ENCODE measurements around the gene EPM2AIP1.

DNA sequence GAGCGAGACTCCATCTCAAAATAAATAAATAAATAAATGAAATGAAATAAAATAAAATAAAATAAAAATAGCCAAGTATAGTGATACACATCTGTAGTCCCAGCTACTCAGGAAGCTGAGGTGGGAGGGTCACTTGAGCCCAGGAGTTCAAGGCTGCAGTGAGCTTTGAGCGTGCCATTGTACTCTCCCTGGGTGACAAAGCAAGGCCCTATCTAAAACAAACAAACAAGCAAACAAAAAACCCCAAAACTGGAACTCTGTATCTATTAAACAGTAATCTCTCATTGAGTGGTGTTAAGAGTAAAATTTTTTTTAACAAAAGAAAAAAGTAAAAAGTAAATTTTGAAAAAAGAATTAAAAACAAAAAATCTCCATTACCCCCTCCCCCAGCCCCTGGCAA lies 20.8 kb downstream of the EPM2AIP1 start:
- TF ChIP-seq, protein P1, sequence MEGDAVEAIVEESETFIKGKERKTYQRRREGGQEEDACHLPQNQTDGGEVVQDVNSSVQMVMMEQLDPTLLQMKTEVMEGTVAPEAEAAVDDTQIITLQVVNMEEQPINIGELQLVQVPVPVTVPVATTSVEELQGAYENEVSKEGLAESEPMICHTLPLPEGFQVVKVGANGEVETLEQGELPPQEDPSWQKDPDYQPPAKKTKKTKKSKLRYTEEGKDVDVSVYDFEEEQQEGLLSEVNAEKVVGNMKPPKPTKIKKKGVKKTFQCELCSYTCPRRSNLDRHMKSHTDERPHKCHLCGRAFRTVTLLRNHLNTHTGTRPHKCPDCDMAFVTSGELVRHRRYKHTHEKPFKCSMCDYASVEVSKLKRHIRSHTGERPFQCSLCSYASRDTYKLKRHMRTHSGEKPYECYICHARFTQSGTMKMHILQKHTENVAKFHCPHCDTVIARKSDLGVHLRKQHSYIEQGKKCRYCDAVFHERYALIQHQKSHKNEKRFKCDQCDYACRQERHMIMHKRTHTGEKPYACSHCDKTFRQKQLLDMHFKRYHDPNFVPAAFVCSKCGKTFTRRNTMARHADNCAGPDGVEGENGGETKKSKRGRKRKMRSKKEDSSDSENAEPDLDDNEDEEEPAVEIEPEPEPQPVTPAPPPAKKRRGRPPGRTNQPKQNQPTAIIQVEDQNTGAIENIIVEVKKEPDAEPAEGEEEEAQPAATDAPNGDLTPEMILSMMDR (IDR thresholded peaks at IDR 0.05 in 8 of 11, conservative IDR thresholded peaks at IDR 0.05 in 3 of 11) = no peak
- TF ChIP-seq POLR2A (IDR thresholded peaks at IDR 0.05) (no peak), POLR2AphosphoS5 (IDR thresholded peaks at IDR 0.05) (no peak)

Measured in spleen (tissue), 7 donors.